ENCODE data around the gene NET1.

- TF ChIP-seq NFIC (IDR thresholded peaks at IDR 0.05) (no peak), TEAD4 (IDR thresholded peaks at IDR 0.05) (no peak), EP300 (IDR thresholded peaks at IDR 0.05; ENCODE audit: borderline replicate concordance) (no peak), YY1 (IDR thresholded peaks at IDR 0.05; ENCODE audit: low read depth) (no peak), CEBPB (IDR thresholded peaks at IDR 0.05) (no peak), RAD21 (IDR thresholded peaks at IDR 0.05; ENCODE audit: low read depth) (no peak), TCF12 (IDR thresholded peaks at IDR 0.05; ENCODE audit: low read depth) (no peak), FOXM1 (IDR thresholded peaks at IDR 0.05; ENCODE audit: borderline replicate concordance, low read depth) (no peak), MAX (IDR thresholded peaks at IDR 0.05) (no peak), REST (IDR thresholded peaks at IDR 0.05; ENCODE audit: low read depth) (no peak), EGR1 (IDR thresholded peaks at IDR 0.05) (no peak)
Observed at GRCh38 chr10:5478694-5479305, 66.4 kb downstream of the NET1 start.
